GM18526 (cell line): ENCODE data around the gene PTPRG.

Experiments
- POLR2A ChIP-seq: IDR thresholded peaks from 3 replicates; pipeline ENCODE4 v1.6.1; 2011; ENCODE audit not compliant: insufficient read length; ENCODE audit errors: extremely low read depth

PTPRG gene

GRCh38 chr3:61646851-61647525, 85.6 kb downstream of the PTPRG start:
- no peak for TF ChIP-seq POLR2A

- TF ChIP-seq POLR2A = no peak
Measured at GRCh38 chr3:61648481-61648880, 87.1 kb downstream of the PTPRG start.

- no peak for TF ChIP-seq POLR2A
Measured at GRCh38 chr3:61649381-61650170, 88.2 kb downstream of the PTPRG start.

DNA sequence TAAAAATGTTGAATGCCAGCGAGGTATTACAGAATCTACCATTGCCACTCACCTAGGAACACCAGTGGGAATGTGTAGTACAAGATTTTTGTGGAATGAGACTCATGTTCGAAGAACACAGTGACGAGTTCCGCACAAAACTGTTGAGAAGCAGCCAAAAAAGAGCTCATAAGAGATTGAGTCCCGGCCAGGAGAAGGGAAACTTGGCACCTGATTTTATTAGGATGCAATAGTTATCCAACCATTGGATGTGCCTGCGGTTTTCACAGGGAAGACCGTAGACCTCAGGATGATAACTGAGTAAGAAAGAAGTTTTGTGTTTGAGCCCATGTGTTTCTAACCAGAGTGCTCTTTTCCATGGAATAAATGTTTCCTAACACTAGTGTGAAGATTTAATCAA, 88.9 kb downstream of the PTPRG start:
- no peak for TF ChIP-seq POLR2A

- TF ChIP-seq POLR2A = no peak
Measured at GRCh38 chr3:61650719-61651410, 89.5 kb downstream of the PTPRG start.

GRCh38 chr3:61657689-61658088, 96.3 kb downstream of the PTPRG start:
- no peak for TF ChIP-seq POLR2A

- no peak for TF ChIP-seq POLR2A
Measured at GRCh38 chr3:61662861-61663260, 101.5 kb downstream of the PTPRG start.

DNA sequence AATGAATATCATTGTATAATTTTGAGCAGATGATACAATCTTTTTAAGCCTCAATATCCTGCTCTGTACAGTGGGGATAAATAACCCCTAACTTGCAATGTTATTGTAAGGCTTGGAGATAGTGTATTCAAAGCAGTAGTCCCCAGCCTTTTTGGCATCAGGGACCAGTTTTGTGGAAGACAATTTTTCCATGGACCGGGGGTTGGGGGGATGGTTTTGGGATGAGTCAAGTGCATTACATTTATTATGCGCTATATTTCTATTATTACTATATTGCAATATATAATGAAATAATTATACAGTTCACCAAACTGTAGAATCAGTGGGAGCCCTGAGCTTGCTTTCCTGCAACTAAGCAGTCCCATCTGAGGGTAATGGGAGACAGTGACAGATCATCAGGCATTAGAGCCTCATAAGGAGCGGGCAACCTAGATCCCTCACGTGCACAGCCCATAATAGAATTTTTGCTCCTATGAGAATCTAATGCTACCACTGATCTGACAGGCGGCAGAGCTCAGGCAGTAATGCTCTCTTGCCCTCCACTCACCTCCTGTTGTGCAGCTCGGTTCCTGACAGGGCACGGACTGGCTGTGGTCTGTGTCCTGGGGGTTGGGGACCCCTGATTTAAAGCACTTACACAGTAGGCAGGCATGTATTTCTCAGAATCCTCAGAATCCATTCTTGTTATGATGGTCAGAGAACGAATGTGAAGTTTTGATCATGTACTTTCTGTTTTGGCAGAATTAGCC, 102.2 kb downstream of the PTPRG start:
- no peak for TF ChIP-seq POLR2A

DNA sequence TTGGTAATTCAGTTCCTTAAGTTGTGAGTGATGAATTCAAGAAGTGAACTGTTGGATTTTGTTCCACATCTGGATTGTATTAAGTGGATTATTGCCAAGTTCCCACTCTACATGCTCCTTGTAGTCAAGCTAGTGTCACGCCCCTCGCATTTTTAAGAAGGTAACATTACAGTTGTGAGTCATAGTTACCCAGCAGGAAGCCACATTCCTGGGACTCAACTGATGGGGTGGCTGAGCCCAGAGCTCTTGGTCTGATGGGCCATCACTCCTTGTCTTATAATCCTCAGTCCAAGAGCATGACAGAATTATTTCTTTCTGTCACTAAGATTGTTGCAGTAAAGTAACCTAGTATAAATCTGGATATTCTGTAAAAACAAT, 102.7 kb downstream of the PTPRG start:
- TF ChIP-seq POLR2A = no peak

DNA sequence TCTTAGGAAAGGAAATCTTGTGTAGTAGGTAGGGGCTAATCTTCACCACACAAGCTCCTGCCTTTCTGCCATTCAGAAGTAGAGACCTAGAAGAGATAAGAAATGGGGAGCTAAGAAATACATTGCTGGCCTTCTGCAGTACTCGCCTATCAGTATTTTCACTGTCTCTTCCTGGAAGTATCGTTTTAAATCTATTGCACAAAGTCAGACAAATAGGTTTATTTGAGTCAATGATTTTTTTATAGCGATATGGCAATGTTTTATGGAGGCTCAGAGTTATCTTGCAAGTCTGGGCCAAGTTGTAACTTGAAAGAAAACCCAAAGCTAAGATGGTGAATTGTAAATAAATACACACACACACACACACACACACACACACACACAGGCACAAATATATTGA, 103.8 kb downstream of the PTPRG start:
- no peak for TF ChIP-seq POLR2A

DNA sequence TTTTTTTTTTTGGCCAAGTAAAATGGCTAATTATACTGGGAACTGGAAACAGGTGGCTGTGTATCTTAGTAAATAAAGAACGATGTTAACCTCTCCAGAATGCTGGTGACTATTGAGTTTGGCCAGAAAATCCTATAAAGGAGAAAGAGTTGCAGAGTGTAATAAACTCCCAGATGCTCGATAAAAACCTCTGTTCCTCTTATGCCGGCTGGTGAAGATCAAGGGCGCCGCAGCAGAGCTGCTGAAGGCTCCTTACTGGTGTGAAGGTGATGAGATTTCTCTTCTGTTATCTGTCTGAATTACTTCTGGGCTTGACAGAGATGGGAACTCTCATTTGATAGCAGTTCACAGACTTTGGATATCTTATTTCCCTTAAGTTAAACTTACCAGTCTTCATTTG, 104.6 kb downstream of the PTPRG start:
- TF ChIP-seq POLR2A = no peak

- no peak for TF ChIP-seq POLR2A
Measured at GRCh38 chr3:61666615-61667330, 105.4 kb downstream of the PTPRG start.

GRCh38 chr3:61667383-61667782, 106.0 kb downstream of the PTPRG start:
- no peak for TF ChIP-seq POLR2A

DNA sequence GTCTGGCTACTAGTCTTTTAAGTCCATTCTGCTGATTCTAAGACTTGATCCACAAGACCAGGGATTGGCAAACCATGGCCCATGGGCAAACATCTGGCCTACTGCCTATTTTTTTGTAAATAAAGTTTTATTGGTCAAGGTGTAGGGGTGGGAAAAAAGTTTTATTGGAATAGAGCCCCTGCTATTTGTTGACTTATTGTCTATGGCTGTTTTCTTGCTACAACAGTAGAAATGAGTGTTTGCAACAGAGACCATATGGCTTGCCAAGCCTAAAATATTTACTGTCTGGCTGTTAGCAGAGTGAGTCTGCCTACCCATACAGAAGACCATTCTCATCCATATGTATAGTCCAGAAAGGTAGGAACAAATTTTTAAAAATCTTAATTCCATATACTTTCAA, 106.4 kb downstream of the PTPRG start:
- no peak for TF ChIP-seq POLR2A
